ENCODE results near the gene ZNF804A. TPM values are rescaled to one million over a fixed set of nuclear protein-coding genes. Genes with fewer than 3 reads are reported as not detected.
A peak's percentile ranks its signal among the peaks of the same experiment; 100 is the strongest.

The ZNF804A gene
- total RNA-seq (under 1 TPM; 0.17 to 0.52 TPM), polyA plus RNA-seq (under 1 TPM; 0.20 to 0.32 TPM)
- long read RNA-seq, donor 1: 0 reads
- long read RNA-seq, donor 2: 0 reads
- long read RNA-seq, donor 3: 0 reads
- long read RNA-seq, donor 4: 0 reads
- long read RNA-seq, donor 5: 0 reads

- Histone ChIP-seq H3K4me1 (ENCODE audit: control insufficient read depth in 5 of 5, insufficient read depth in 5 of 5, low read length in 5 of 5) (peaks cover 0 to 11% (median 4%) of the 10 kb centered on the region in 5 donors), H3K27me3 (ENCODE audit: control insufficient read depth in 3 of 3, insufficient read depth in 3 of 3, low read length in 2 of 3) (peaks cover 0 to 50% (median 19%) of the 10 kb centered on the region in 3 donors), H3K9ac (ENCODE audit: insufficient read depth in 1 of 2, low read length in 2 of 2) (peak within 1 kb of the TSS in 1 of 2 donors; percentile 36), H3K4me3 (peak within 1 kb of the TSS; percentile 58), H3K36me3 (ENCODE audit: control insufficient read depth in 4 of 4, insufficient read depth in 4 of 4, low read length in 4 of 4) (no peaks in the 10 kb centered on the region), H3K9me3 (ENCODE audit: control insufficient read depth in 4 of 4, insufficient read depth in 3 of 4, low read length in 3 of 4) (no peaks in the 10 kb centered on the region), H3K27ac (ENCODE audit: low read depth in 1 of 2, low read length in 1 of 2) (peak within 1 kb of the TSS in 1 of 2 donors; percentile 92)
- ATAC-seq (ENCODE audit: insufficient read depth, low FRiP score) (peak; percentile 64), DNase-seq (peak; percentile 51 to 70 (median 67))
- whole genome bisulfite sequencing, 2 donors: 0 to 2% methylated on average over 85 to 88 of the region's 88 CpGs
- TF ChIP-seq CTCF (IDR thresholded peaks at IDR 0.05; ENCODE audit: control extremely low read depth, extremely low read depth): no peak
These were observed at the start of gene ZNF804A for GRCh38 chr2:184598316-184599053. Gene ZNF804A, plus strand, starts transcription at chr2:184598529. Its CDS starts 431 bp downstream, at chr2:184598960.

- ATAC-seq (ENCODE audit: insufficient read depth, low FRiP score) (no peak), DNase-seq (no peak)
- Histone ChIP-seq H3K9ac (ENCODE audit: insufficient read depth in 1 of 2, low read length in 2 of 2) (no peak overlapping the region), H3K4me3 (no peak overlapping the region), H3K27me3 (ENCODE audit: control insufficient read depth in 3 of 3, insufficient read depth in 3 of 3, low read length in 2 of 3) (no peaks in the 10 kb centered on the region), H3K27ac (ENCODE audit: low read depth in 1 of 2, low read length in 1 of 2) (no peak overlapping the region), H3K4me1 (ENCODE audit: control insufficient read depth in 5 of 5, insufficient read depth in 5 of 5, low read length in 5 of 5) (no peaks in the 10 kb centered on the region), H3K9me3 (ENCODE audit: control insufficient read depth in 4 of 4, insufficient read depth in 3 of 4, low read length in 3 of 4) (no peaks in the 10 kb centered on the region), H3K36me3 (ENCODE audit: control insufficient read depth in 4 of 4, insufficient read depth in 4 of 4, low read length in 4 of 4) (no peaks in the 10 kb centered on the region)
- no peak for TF ChIP-seq CTCF (IDR thresholded peaks at IDR 0.05; ENCODE audit: control extremely low read depth, extremely low read depth)
- 86 to 96% methylated on average over 2 of the region's 2 CpGs for WGBS, 2 donors
These were observed 49.2 kb upstream of the ZNF804A start for GRCh38 chr2:184549153-184549552.

- ATAC-seq (ENCODE audit: insufficient read depth, low FRiP score) (no peak), DNase-seq (no peak)
- 75 to 85% methylated on average over 1 of the region's 1 CpG for WGBS, 2 donors
- H3K27ac ChIP-seq (ENCODE audit: low read depth in 1 of 2, low read length in 1 of 2): no peak overlapping the region
- H3K9me3 ChIP-seq (ENCODE audit: control insufficient read depth in 4 of 4, insufficient read depth in 3 of 4, low read length in 3 of 4): no peaks in the 10 kb centered on the region
- TF ChIP-seq CTCF (IDR thresholded peaks at IDR 0.05; ENCODE audit: control extremely low read depth, extremely low read depth): no peak
- no peak overlapping the region for H3K9ac ChIP-seq (ENCODE audit: insufficient read depth in 1 of 2, low read length in 2 of 2)
- H3K36me3 ChIP-seq (ENCODE audit: control insufficient read depth in 4 of 4, insufficient read depth in 4 of 4, low read length in 4 of 4): no peaks in the 10 kb centered on the region
- no peak overlapping the region for H3K4me3 ChIP-seq
- H3K4me1 ChIP-seq (ENCODE audit: control insufficient read depth in 5 of 5, insufficient read depth in 5 of 5, low read length in 5 of 5): no peaks in the 10 kb centered on the region
- H3K27me3 ChIP-seq (ENCODE audit: control insufficient read depth in 3 of 3, insufficient read depth in 3 of 3, low read length in 2 of 3): no peaks in the 10 kb centered on the region
These were observed 46.7 kb upstream of the ZNF804A start for GRCh38 chr2:184551626-184552025.

Data from lung (tissue), 16 donors.